ENCODE measurements around the gene YAP1.

Gene YAP1

GRCh38 chr11:102157219-102157618, 47.0 kb downstream of the YAP1 start:
- FAIRE-seq (no peak), DNase-seq (ENCODE audit: low spot score) (no peak)

GRCh38 chr11:102158164-102158735, 48.0 kb downstream of the YAP1 start:
- no peak for DNase-seq (ENCODE audit: low spot score)
- FAIRE-seq, result no peak

- DNase-seq (ENCODE audit: low spot score), result no peak
- FAIRE-seq, result no peak
These were observed 53.1 kb downstream of the YAP1 start for GRCh38 chr11:102163368-102163767.

GRCh38 chr11:102166175-102167064, 56.2 kb downstream of the YAP1 start:
- DNase-seq (ENCODE audit: low spot score), result no peak
- FAIRE-seq, result peak; percentile 50

- FAIRE-seq (no peak), DNase-seq (ENCODE audit: low spot score) (no peak)
These were observed 58.2 kb downstream of the YAP1 start for GRCh38 chr11:102168481-102168880.

GRCh38 chr11:102171101-102171500, 60.9 kb downstream of the YAP1 start:
- DNase-seq (ENCODE audit: low spot score) (no peak), FAIRE-seq (no peak)

GRCh38 chr11:102172127-102172848, 62.0 kb downstream of the YAP1 start:
- FAIRE-seq (no peak), DNase-seq (ENCODE audit: low spot score) (no peak)

GRCh38 chr11:102177126-102177525, 66.9 kb downstream of the YAP1 start:
- no peak for FAIRE-seq
- no peak for DNase-seq (ENCODE audit: low spot score)

GRCh38 chr11:102177974-102178631, 67.9 kb downstream of the YAP1 start:
- no peak for FAIRE-seq
- peak; percentile 65 for DNase-seq (ENCODE audit: low spot score)

- no peak for FAIRE-seq
- no peak for DNase-seq (ENCODE audit: low spot score)
These were observed 69.1 kb downstream of the YAP1 start for GRCh38 chr11:102179371-102179770.

GRCh38 chr11:102184269-102184987, 74.2 kb downstream of the YAP1 start:
- DNase-seq (ENCODE audit: low spot score), result no peak
- no peak for FAIRE-seq

- no peak for DNase-seq (ENCODE audit: low spot score)
- no peak for FAIRE-seq
These were observed 76.4 kb downstream of the YAP1 start for GRCh38 chr11:102186551-102187191.

GRCh38 chr11:102187416-102188151, 77.3 kb downstream of the YAP1 start:
- FAIRE-seq, result no peak
- no peak for DNase-seq (ENCODE audit: low spot score)

GRCh38 chr11:102188488-102188887, 78.2 kb downstream of the YAP1 start:
- DNase-seq (ENCODE audit: low spot score) (no peak), FAIRE-seq (no peak)

- no peak for DNase-seq (ENCODE audit: low spot score)
- FAIRE-seq, result no peak
These were observed 81.6 kb downstream of the YAP1 start for GRCh38 chr11:102191832-102192231.

- no peak for DNase-seq (ENCODE audit: low spot score)
- no peak for FAIRE-seq
These were observed 82.3 kb downstream of the YAP1 start for GRCh38 chr11:102192349-102193066.

- FAIRE-seq, result no peak
- DNase-seq (ENCODE audit: low spot score), result no peak
These were observed 84.0 kb downstream of the YAP1 start for GRCh38 chr11:102194257-102194656.

GRCh38 chr11:102194990-102195389, 84.7 kb downstream of the YAP1 start:
- FAIRE-seq (no peak), DNase-seq (ENCODE audit: low spot score) (no peak)

GRCh38 chr11:102196351-102196750, 86.1 kb downstream of the YAP1 start:
- no peak for DNase-seq (ENCODE audit: low spot score)
- FAIRE-seq, result no peak
